ENCODE data around the gene ZBTB49. TPM values are rescaled to one million over a fixed set of nuclear protein-coding genes. Genes with fewer than 3 reads are reported as not detected.

Gene ZBTB49
- total and polyA plus RNA-seq, 8 donors: 4.8 to 13.5 (median 9.7) TPM

GRCh38 chr4:4355302-4355701 lies 65.3 kb downstream of the ZBTB49 start:
- Histone ChIP-seq H3K4me3 (no peak overlapping the region), H3K9me3 (no peaks in the 10 kb centered on the region), H3K27me3 (peaks cover 0 to 30% of the 10 kb centered on the region in 2 donors), H3K36me3 (no peaks in the 10 kb centered on the region), H3K27ac (no peak overlapping the region), H3K4me1 (no peaks in the 10 kb centered on the region)
- ATAC-seq: no peak
- intact Hi-C loops (cut with DNase I): no loop called here
- DNase-seq: no peak
- TF ChIP-seq CTCF (IDR thresholded peaks at IDR 0.05): no peak

DNA sequence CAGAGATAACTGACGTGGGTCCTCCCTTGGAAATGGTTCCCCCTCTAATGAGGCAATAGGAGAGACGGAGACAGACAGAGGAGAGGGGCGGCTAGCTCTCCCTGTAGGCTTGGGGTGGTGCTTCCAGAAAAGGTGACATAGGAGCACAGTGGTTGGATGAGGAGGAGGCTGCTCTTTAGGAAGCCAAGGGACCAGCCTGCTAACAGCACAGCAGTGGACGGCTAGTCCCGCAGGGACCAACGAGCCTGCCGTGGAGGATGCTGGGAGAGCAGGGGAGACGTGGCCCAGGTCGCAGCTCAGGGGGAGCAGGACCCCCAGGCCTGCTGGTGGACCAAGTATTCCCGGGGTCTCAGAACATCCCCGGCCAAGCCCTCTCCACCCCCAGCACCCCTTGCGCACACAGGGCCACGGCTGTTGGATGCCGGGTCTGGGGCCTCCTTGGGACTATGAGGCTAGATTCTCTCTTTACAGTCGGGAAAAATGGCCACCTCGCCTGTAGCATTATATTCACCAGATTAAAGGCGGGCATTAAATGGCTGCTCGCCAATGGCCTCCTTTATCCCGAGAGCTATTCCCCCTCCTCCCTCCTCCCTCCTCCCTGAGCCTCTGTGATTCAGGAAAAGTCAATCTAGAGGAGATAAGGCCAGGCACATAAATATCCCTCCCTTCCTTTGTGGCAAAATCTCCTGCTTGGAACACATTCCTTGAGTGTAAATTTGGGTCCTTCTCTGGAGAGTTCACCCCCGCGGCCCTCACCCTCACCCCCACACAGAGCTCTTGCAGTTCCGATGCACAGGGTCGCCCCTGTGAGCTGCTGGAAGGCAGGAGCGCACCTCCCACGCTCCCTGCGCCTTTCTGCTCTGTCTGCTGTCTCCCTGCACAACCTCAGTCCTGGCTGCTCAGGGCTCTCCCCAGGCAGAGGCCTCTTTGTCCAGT lies 66.3 kb downstream of the ZBTB49 start:
- intact Hi-C loops (cut with DNase I): no loop called here
- DNase-seq (no peak), ATAC-seq (no peak)
- Histone ChIP-seq H3K4me3 (no peak overlapping the region), H3K9me3 (no peaks in the 10 kb centered on the region), H3K36me3 (no peaks in the 10 kb centered on the region), H3K27me3 (peaks cover 0 to 33% of the 10 kb centered on the region in 2 donors), H3K27ac (no peak overlapping the region), H3K4me1 (no peaks in the 10 kb centered on the region)
- no peak for TF ChIP-seq CTCF (IDR thresholded peaks at IDR 0.05)

DNA sequence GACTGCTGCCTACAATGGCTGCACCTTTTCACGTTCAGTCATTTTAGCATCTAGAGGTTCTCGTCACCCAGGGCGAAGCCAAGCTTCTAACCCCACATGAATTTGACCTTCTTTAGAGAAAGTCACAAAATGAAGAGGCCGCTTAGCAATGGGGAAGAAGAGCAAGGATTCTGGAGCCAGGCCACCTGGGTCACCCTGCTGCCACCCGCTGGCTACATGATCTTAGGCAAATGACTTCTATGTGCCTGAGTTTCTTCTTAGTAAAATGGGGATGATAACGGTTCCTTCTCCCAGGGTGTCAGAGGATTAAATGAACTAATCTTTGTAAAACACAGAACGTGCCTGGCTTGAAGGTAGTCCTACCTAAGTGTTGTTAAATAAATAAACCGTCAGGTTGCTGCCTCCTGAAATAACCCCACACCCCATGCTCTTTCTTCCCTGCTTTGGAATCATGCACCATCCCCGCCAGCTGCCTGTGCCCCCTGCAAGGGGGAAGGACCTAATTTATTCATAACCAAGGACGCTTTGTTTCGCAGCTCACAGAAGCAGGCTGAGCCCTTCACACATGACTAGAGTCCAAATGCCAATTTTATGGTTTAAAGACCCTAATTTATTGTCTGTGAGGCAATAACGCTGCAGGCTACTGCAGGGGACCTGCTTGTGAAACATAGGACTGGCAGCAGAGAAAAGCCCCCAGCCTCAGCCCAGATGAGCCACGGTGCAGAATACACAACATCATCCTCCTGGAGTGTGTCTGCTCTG lies 68.2 kb downstream of the ZBTB49 start:
- H3K27me3 ChIP-seq: peaks cover 0 to 41% of the 10 kb centered on the region in 2 donors
- no peak overlapping the region for H3K4me3 ChIP-seq
- H3K9me3 ChIP-seq: no peaks in the 10 kb centered on the region
- ATAC-seq (no peak), DNase-seq (no peak)
- no peak for TF ChIP-seq CTCF (IDR thresholded peaks at IDR 0.05)
- H3K36me3 ChIP-seq: no peaks in the 10 kb centered on the region
- H3K27ac ChIP-seq: no peak overlapping the region
- no peaks in the 10 kb centered on the region for H3K4me1 ChIP-seq
- intact Hi-C loops (cut with DNase I): no loop called here

- Histone ChIP-seq H3K27ac (no peak overlapping the region), H3K27me3 (peaks cover 0 to 38% of the 10 kb centered on the region in 2 donors), H3K4me3 (no peak overlapping the region), H3K36me3 (no peaks in the 10 kb centered on the region), H3K9me3 (peaks cover 0 to 10% of the 10 kb centered on the region in 2 donors), H3K4me1 (no peaks in the 10 kb centered on the region)
- no peak for TF ChIP-seq CTCF (IDR thresholded peaks at IDR 0.05)
- ATAC-seq: no peak
- no peak for DNase-seq
- intact Hi-C loops (cut with DNase I): no loop called here
These were observed 71.8 kb downstream of the ZBTB49 start for GRCh38 chr4:4361883-4362282.
